Loucy (cell line): ENCODE measurements around the gene TBX6.

Experiments
- H2AFZ ChIP-seq: fragments of 200-600 bp; sonication (generic); 2 replicates; pipeline ENCODE4 v1.6.0; 2016; ENCODE audit warnings: antibody characterized with exemption, mild to moderate bottlenecking, low read length, moderate library complexity
- H3F3A ChIP-seq: fragments of 200-600 bp; 2 replicates; pipeline ENCODE4 v1.6.0; 2016; ENCODE audit warnings: antibody characterized with exemption, low read depth, mild to moderate bottlenecking
- H3K27me3 ChIP-seq: fragments of 200-600 bp; sonication (generic); 2 replicates; pipeline ENCODE4 v1.6.1; 2014; ENCODE audit warnings: low read length, mild to moderate bottlenecking; ENCODE audit not compliant: insufficient read depth, poor library complexity, severe bottlenecking
- H3K36me3 ChIP-seq: fragments of 200-600 bp; sonication (generic); 2 replicates; pipeline ENCODE4 v1.6.1; 2016; ENCODE audit warnings: low read length; ENCODE audit not compliant: insufficient read depth
- H3K4me1 ChIP-seq: fragments of 200-600 bp; sonication (generic); 2 replicates; pipeline ENCODE4 v1.5.1; 2014; ENCODE audit warnings: low read length, mild to moderate bottlenecking; ENCODE audit not compliant: insufficient read depth, poor library complexity, severe bottlenecking
- H3K4me2 ChIP-seq: fragments of 200-600 bp; sonication (generic); 2 replicates; pipeline ENCODE4 v1.6.0; 2014; ENCODE audit warnings: antibody characterized with exemption, low read length, low read depth, mild to moderate bottlenecking; ENCODE audit not compliant: poor library complexity, severe bottlenecking
- H3K4me3 ChIP-seq: fragments of 200-600 bp; sonication (generic); 2 replicates; pipeline ENCODE4 v1.5.1; 2014; ENCODE audit warnings: low read length, mild to moderate bottlenecking, mixed read lengths; ENCODE audit not compliant: poor library complexity, severe bottlenecking
- H3K79me2 ChIP-seq: fragments of 200-600 bp; sonication (generic); 2 replicates; pipeline ENCODE4 v1.6.1; 2014; ENCODE audit warnings: low read length; ENCODE audit not compliant: insufficient read depth
- H3K9ac ChIP-seq: fragments of 200-600 bp; sonication (generic); 2 replicates; pipeline ENCODE4 v1.6.0; 2014; ENCODE audit warnings: mild to moderate bottlenecking, low read depth, low read length, moderate library complexity; ENCODE audit not compliant: poor library complexity, severe bottlenecking
- H3K9me2 ChIP-seq: fragments of 200-600 bp; sonication (generic); replicated peaks from 2 replicates; pipeline ENCODE4 v1.6.1; 2016; ENCODE audit warnings: low read depth, low read length, mixed read lengths
- H3K9me3 ChIP-seq: fragments of 200-600 bp; sonication (generic); 2 replicates; pipeline ENCODE4 v1.6.1; 2014; ENCODE audit warnings: mild to moderate bottlenecking, antibody characterized with exemption, low read length, low read depth; ENCODE audit not compliant: insufficient read depth
- H4K20me1 ChIP-seq: fragments of 200-600 bp; sonication (generic); 2 replicates; pipeline ENCODE4 v1.6.0; 2014; ENCODE audit warnings: antibody characterized with exemption, low read length, mild to moderate bottlenecking; ENCODE audit not compliant: insufficient read depth, poor library complexity, severe bottlenecking
- EZH2phosphoT487 ChIP-seq: fragments of 200-600 bp; IDR thresholded peaks from 2 replicates; pipeline ENCODE4 v1.6.1; 2018; ENCODE audit warnings: antibody characterized with exemption, mild to moderate bottlenecking, moderate library complexity, borderline replicate concordance
- TF ChIP-seq, protein P1 (sequence below): fragments of 200-600 bp; sonication (generic); conservative IDR thresholded peaks from 2 replicates; pipeline ENCODE4 v1.5.1; 2014; ENCODE audit warnings: mild to moderate bottlenecking, antibody characterized with exemption, low read length

Gene TBX6

DNA sequence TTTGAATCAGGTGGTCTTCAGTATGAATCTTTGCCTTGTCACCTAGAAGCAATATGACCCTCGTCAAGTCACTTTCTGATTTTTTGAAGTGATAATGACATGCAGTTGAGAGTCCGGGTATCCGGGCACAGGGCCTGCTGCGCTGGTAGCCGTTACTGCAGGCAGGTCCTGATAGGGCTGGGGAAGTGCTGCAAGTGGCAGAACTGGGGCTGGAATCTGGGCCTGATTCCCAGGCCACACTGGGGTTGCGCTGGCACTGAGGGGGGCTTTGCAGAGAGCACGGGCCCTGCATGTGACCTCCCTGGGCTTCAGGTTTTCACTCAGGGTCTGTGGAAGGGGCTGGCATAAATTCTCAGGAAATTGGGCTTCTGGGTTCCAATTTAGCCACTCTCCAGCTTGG, 13.0 kb downstream of the TBX6 start:
- Histone ChIP-seq H3F3A (peaks cover 6% of the 10 kb centered on the region; the same call in 1 of the 2 replicates), H3K79me2 (peaks cover 71% of the 10 kb centered on the region), H3K9me3 (no peaks in the 10 kb centered on the region), H3K9me2 (no peaks in the 10 kb centered on the region), H3K9ac (peak overlapping the region; percentile 95), H2AFZ (no peak overlapping the region), H3K36me3 (peaks cover 34% of the 10 kb centered on the region; the same call in 1 of the 2 replicates), H3K4me1 (peaks cover 28% of the 10 kb centered on the region), H3K4me3 (peak overlapping the region; percentile 99), H3K4me2 (peak overlapping the region; percentile 97), H3K27me3 (peaks cover 5% of the 10 kb centered on the region), H4K20me1 (peaks cover 28% of the 10 kb centered on the region)
- TF ChIP-seq, protein P1, sequence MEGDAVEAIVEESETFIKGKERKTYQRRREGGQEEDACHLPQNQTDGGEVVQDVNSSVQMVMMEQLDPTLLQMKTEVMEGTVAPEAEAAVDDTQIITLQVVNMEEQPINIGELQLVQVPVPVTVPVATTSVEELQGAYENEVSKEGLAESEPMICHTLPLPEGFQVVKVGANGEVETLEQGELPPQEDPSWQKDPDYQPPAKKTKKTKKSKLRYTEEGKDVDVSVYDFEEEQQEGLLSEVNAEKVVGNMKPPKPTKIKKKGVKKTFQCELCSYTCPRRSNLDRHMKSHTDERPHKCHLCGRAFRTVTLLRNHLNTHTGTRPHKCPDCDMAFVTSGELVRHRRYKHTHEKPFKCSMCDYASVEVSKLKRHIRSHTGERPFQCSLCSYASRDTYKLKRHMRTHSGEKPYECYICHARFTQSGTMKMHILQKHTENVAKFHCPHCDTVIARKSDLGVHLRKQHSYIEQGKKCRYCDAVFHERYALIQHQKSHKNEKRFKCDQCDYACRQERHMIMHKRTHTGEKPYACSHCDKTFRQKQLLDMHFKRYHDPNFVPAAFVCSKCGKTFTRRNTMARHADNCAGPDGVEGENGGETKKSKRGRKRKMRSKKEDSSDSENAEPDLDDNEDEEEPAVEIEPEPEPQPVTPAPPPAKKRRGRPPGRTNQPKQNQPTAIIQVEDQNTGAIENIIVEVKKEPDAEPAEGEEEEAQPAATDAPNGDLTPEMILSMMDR = no peak
- no peak for TF ChIP-seq EZH2phosphoT487

DNA sequence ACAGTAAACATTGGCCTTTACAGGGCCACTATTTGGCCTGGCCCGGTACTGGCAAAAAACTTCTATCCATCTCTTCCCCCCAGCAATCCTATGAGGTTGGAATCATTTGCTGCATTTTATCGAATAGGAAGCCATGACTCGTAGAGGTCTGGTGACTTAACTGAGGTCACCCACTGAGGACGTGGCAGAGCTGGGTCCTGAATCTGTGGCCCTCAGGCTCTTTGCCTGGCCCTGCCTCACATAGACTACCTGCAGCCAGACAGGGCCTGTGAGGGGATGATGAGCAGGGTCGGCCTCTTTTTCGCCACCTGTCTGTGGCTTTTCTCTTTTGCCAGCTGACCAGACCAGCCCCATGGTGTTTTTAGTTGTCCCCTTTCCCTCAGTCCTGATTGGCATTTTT, 14.1 kb downstream of the TBX6 start:
- Histone ChIP-seq H3K4me2 (peak overlapping the region; percentile 97), H2AFZ (no peak overlapping the region), H3K79me2 (peaks cover 71% of the 10 kb centered on the region), H3F3A (peaks cover 6% of the 10 kb centered on the region; the same call in 1 of the 2 replicates), H3K4me3 (peak overlapping the region; percentile 99), H3K27me3 (peaks cover 5% of the 10 kb centered on the region), H3K9me2 (no peaks in the 10 kb centered on the region), H4K20me1 (peaks cover 28% of the 10 kb centered on the region), H3K4me1 (peaks cover 28% of the 10 kb centered on the region), H3K9me3 (no peaks in the 10 kb centered on the region), H3K36me3 (peaks cover 23% of the 10 kb centered on the region; the same call in 1 of the 2 replicates), H3K9ac (peak overlapping the region; percentile 95)
- TF ChIP-seq, protein P1 = no peak
- TF ChIP-seq EZH2phosphoT487 = no peak

DNA sequence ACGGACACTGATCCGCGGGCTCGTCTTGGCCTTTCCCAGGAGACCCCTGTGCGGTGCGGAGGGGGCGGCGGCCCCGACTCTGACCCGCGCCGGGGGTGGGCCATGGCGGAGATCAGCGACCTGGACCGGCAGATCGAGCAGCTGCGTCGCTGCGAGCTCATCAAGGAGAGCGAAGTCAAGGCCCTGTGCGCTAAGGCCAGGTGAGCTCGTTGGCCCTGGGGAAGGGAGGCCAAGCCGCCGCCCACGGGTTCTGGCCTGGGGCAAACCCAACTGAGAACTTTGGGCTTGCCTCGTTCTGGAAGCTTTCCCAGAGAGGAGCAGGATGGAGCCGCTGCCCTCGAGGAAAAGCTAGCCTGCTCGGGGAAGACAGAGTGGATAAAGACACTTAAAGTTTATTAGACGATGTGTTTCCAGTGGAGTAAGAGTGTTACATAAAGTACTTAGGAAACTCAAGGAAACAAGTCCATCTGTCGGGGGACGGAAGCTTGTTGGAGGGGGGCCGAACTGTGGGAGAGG, 15.4 kb downstream of the TBX6 start:
- H3K36me3 ChIP-seq = peaks cover 28% of the 10 kb centered on the region; the same call in 1 of the 2 replicates
- peaks cover 6% of the 10 kb centered on the region; the same call in 1 of the 2 replicates for H3F3A ChIP-seq
- peak overlapping the region; percentile 99 for H3K4me3 ChIP-seq
- H4K20me1 ChIP-seq = peaks cover 32% of the 10 kb centered on the region
- peaks cover 76% of the 10 kb centered on the region for H3K79me2 ChIP-seq
- H3K4me1 ChIP-seq = peaks cover 28% of the 10 kb centered on the region
- peak overlapping the region; percentile 58 for H2AFZ ChIP-seq
- H3K27me3 ChIP-seq = peaks cover 5% of the 10 kb centered on the region
- no peaks in the 10 kb centered on the region for H3K9me3 ChIP-seq
- no peaks in the 10 kb centered on the region for H3K9me2 ChIP-seq
- H3K4me2 ChIP-seq = peak overlapping the region; percentile 97
- H3K9ac ChIP-seq = peak overlapping the region; percentile 95
- TF ChIP-seq EZH2phosphoT487 = no peak
- TF ChIP-seq, protein P1 = no peak
